HUES48 (cell line): Measurements from ENCODE around the gene AGPAT2.

Experiments
- H3K27ac ChIP-seq: one replicate; pipeline ENCODE4 v1.7.0; 2013; ENCODE audit warnings: low read depth, low read length, inconsistent platforms
- H3K27me3 ChIP-seq: 2 replicates; pipeline ENCODE4 v1.6.1; 2013; ENCODE audit warnings: mild to moderate bottlenecking, low read length; ENCODE audit not compliant: control insufficient read depth, insufficient read depth
- H3K36me3 ChIP-seq: 2 replicates; pipeline ENCODE4 v1.6.1; 2013; ENCODE audit warnings: low read length; ENCODE audit not compliant: control insufficient read depth, insufficient read depth
- H3K4me1 ChIP-seq: 2 replicates; pipeline ENCODE4 v1.6.1; 2013; ENCODE audit warnings: mild to moderate bottlenecking, low read length; ENCODE audit not compliant: control insufficient read depth, insufficient read depth
- H3K4me3 ChIP-seq: 2 replicates; pipeline ENCODE4 v1.5.1; 2013; ENCODE audit warnings: mild to moderate bottlenecking, low read depth, low read length
- H3K9ac ChIP-seq: 2 replicates; pipeline ENCODE4 v1.6.1; 2013; ENCODE audit warnings: mild to moderate bottlenecking, low read depth, low read length, moderate library complexity
- H3K9me3 ChIP-seq: 2 replicates; pipeline ENCODE4 v1.6.1; 2013; ENCODE audit warnings: low read length; ENCODE audit not compliant: control insufficient read depth, insufficient read depth

AGPAT2 gene

GRCh38 chr9:136720251-136720897, 33.1 kb upstream of the AGPAT2 start:
- H3K9me3 ChIP-seq = no peaks in the 10 kb centered on the region
- H3K36me3 ChIP-seq = peaks cover 35% of the 10 kb centered on the region
- H3K4me3 ChIP-seq = no peak overlapping the region
- H3K4me1 ChIP-seq = peaks cover 5% of the 10 kb centered on the region; the same call in 1 of the 2 replicates
- no peaks in the 10 kb centered on the region for H3K27me3 ChIP-seq
- H3K9ac ChIP-seq = no peak overlapping the region; the same call in 1 of the 2 replicates
- peak overlapping the region; percentile 56 for H3K27ac ChIP-seq

GRCh38 chr9:136719195-136719880, 32.1 kb upstream of the AGPAT2 start:
- H3K9ac ChIP-seq = no peak overlapping the region
- H3K4me3 ChIP-seq = no peak overlapping the region
- H3K36me3 ChIP-seq = peaks cover 26% of the 10 kb centered on the region
- no peak overlapping the region for H3K27ac ChIP-seq
- no peaks in the 10 kb centered on the region for H3K9me3 ChIP-seq
- H3K27me3 ChIP-seq = no peaks in the 10 kb centered on the region
- H3K4me1 ChIP-seq = peaks cover 5% of the 10 kb centered on the region; the same call in 1 of the 2 replicates

- Histone ChIP-seq H3K36me3 (peaks cover 18% of the 10 kb centered on the region), H3K27me3 (no peaks in the 10 kb centered on the region), H3K27ac (no peak overlapping the region), H3K4me3 (no peak overlapping the region), H3K4me1 (peaks cover 8% of the 10 kb centered on the region; the same call in 1 of the 2 replicates), H3K9me3 (no peaks in the 10 kb centered on the region), H3K9ac (no peak overlapping the region)
These were observed 31.3 kb upstream of the AGPAT2 start for GRCh38 chr9:136718345-136719194.

GRCh38 chr9:136717399-136717798, 30.1 kb upstream of the AGPAT2 start:
- Histone ChIP-seq H3K27ac (no peak overlapping the region), H3K27me3 (no peaks in the 10 kb centered on the region), H3K4me3 (no peak overlapping the region), H3K9me3 (no peaks in the 10 kb centered on the region), H3K36me3 (0 out of 2 replicates have a peak, but pooled peaks cover 6% of the 10 kb centered on the region), H3K4me1 (peaks cover 13% of the 10 kb centered on the region; the same call in 1 of the 2 replicates), H3K9ac (no peak overlapping the region; the same call in 1 of the 2 replicates)

- H3K4me3 ChIP-seq = no peak overlapping the region
- no peak overlapping the region for H3K9ac ChIP-seq
- H3K27me3 ChIP-seq = 0 out of 2 replicates have a peak, but pooled peaks cover 13% of the 10 kb centered on the region
- peaks cover 7% of the 10 kb centered on the region; the same call in 1 of the 2 replicates for H3K4me1 ChIP-seq
- no peak overlapping the region for H3K27ac ChIP-seq
- no peaks in the 10 kb centered on the region for H3K9me3 ChIP-seq
- H3K36me3 ChIP-seq = no peaks in the 10 kb centered on the region
These were observed 27.6 kb upstream of the AGPAT2 start for GRCh38 chr9:136714893-136715274.

GRCh38 chr9:136714096-136714892, 27.0 kb upstream of the AGPAT2 start:
- Histone ChIP-seq H3K27ac (no peak overlapping the region), H3K4me3 (0 out of 2 replicates have a peak overlapping the region, but pooled peaks have one; percentile 79), H3K4me1 (peaks cover 7% of the 10 kb centered on the region; the same call in 1 of the 2 replicates), H3K36me3 (no peaks in the 10 kb centered on the region), H3K9me3 (no peaks in the 10 kb centered on the region), H3K27me3 (0 out of 2 replicates have a peak, but pooled peaks cover 13% of the 10 kb centered on the region), H3K9ac (no peak overlapping the region)

- 0 out of 2 replicates have a peak overlapping the region, but pooled peaks have one; percentile 56 for H3K9ac ChIP-seq
- H3K9me3 ChIP-seq = no peaks in the 10 kb centered on the region
- H3K27ac ChIP-seq = no peak overlapping the region
- 0 out of 2 replicates have a peak, but pooled peaks cover 13% of the 10 kb centered on the region for H3K27me3 ChIP-seq
- peaks cover 7% of the 10 kb centered on the region; the same call in 1 of the 2 replicates for H3K4me1 ChIP-seq
- H3K36me3 ChIP-seq = no peaks in the 10 kb centered on the region
- H3K4me3 ChIP-seq = peak overlapping the region; percentile 79
These were observed 26.3 kb upstream of the AGPAT2 start for GRCh38 chr9:136713550-136713949.

- Histone ChIP-seq H3K36me3 (no peaks in the 10 kb centered on the region), H3K27ac (peak overlapping the region; percentile 55), H3K4me3 (peak overlapping the region; percentile 79), H3K4me1 (peaks cover 7% of the 10 kb centered on the region; the same call in 1 of the 2 replicates), H3K9me3 (no peaks in the 10 kb centered on the region), H3K9ac (peak overlapping the region; percentile 56; the same call in 1 of the 2 replicates), H3K27me3 (0 out of 2 replicates have a peak, but pooled peaks cover 13% of the 10 kb centered on the region)
These were observed 25.7 kb upstream of the AGPAT2 start for GRCh38 chr9:136712690-136713544.

- Histone ChIP-seq H3K27me3 (0 out of 2 replicates have a peak, but pooled peaks cover 13% of the 10 kb centered on the region), H3K9ac (peak within 1 kb of the TSS; percentile 56; the same call in 1 of the 2 replicates), H3K4me1 (peaks cover 7% of the 10 kb centered on the region; the same call in 1 of the 2 replicates), H3K4me3 (peak within 1 kb of the TSS; percentile 90), H3K27ac (peak within 1 kb of the TSS; percentile 55), H3K36me3 (no peaks in the 10 kb centered on the region), H3K9me3 (no peaks in the 10 kb centered on the region)
These were observed 24.8 kb upstream of the AGPAT2 start, which contains the start of gene DIPK1B for GRCh38 chr9:136711751-136712689. Gene DIPK1B (plus strand): TSS chr9:136712572. CDS start chr9:136712666, 94 bp downstream.
